Mesendoderm (in vitro differentiated cells): ENCODE results near the gene AFM. TPM values are rescaled to one million over a fixed set of nuclear protein-coding genes. Genes with fewer than 3 reads are reported as not detected.
"Not testable (repeated sequence)": the region's sequence is repeated elsewhere in the genome, so short reads cannot be mapped to it uniquely, and the experiment has no call there.

Experiments used
- DNase-seq: peaks from one replicate; pipeline ENCODE4 v3.0.0; 2013
- H2AK5ac ChIP-seq: 2 replicates; pipeline ENCODE4 v1.6.1; 2013; ENCODE audit warnings: low read length, inconsistent platforms
- H2BK120ac ChIP-seq: 2 replicates; pipeline ENCODE4 v1.6.1; 2013; ENCODE audit warnings: low read depth, mild to moderate bottlenecking, low read length, moderate library complexity, mixed read lengths
- H2BK15ac ChIP-seq: replicated peaks from 2 replicates; pipeline ENCODE4 v1.6.1; 2013; ENCODE audit warnings: low read depth, mild to moderate bottlenecking, moderate library complexity
- H2BK5ac ChIP-seq: 2 replicates; pipeline ENCODE4 v1.6.1; 2013; ENCODE audit warnings: low read length, inconsistent platforms
- H3K18ac ChIP-seq: 2 replicates; pipeline ENCODE4 v1.6.1; 2013; ENCODE audit warnings: mild to moderate bottlenecking, low read length, mixed read lengths
- H3K23ac ChIP-seq: one replicate; pipeline ENCODE4 v1.6.1; 2013; ENCODE audit warnings: low read length
- H3K27ac ChIP-seq: 2 replicates; pipeline ENCODE4 v1.5.1; 2013; ENCODE audit warnings: low read depth, mild to moderate bottlenecking, inconsistent platforms, low read length, moderate library complexity
- H3K27me3 ChIP-seq: 2 replicates; pipeline ENCODE4 v1.6.1; 2013; ENCODE audit warnings: low read length, control low read depth, mild to moderate bottlenecking, inconsistent platforms; ENCODE audit not compliant: insufficient read depth, poor library complexity
- H3K36me3 ChIP-seq: 2 replicates; pipeline ENCODE4 v1.6.1; 2013; ENCODE audit warnings: low read length, inconsistent platforms; ENCODE audit not compliant: control insufficient read depth, insufficient read depth
- H3K4ac ChIP-seq: one replicate; pipeline ENCODE4 v1.6.1; 2013; ENCODE audit warnings: low read depth, mild to moderate bottlenecking, low read length, moderate library complexity
- H3K4me1 ChIP-seq: 2 replicates; pipeline ENCODE4 v1.6.1; 2013; ENCODE audit warnings: low read depth, low read length, inconsistent platforms; ENCODE audit not compliant: control insufficient read depth
- H3K4me2 ChIP-seq: 2 replicates; pipeline ENCODE4 v1.6.1; 2013; ENCODE audit warnings: low read length
- H3K4me3 ChIP-seq: 2 replicates; pipeline ENCODE4 v1.5.1; 2013; ENCODE audit warnings: mild to moderate bottlenecking, low read length
- H3K56ac ChIP-seq: one replicate; pipeline ENCODE4 v1.6.1; 2013; ENCODE audit warnings: low read length
- H3K79me1 ChIP-seq: 2 replicates; pipeline ENCODE4 v1.6.1; 2013; ENCODE audit warnings: low read length, inconsistent platforms
- H3K79me2 ChIP-seq: 2 replicates; pipeline ENCODE4 v1.6.1; 2013; ENCODE audit warnings: mild to moderate bottlenecking, low read length; ENCODE audit not compliant: control insufficient read depth, insufficient read depth
- H3K9ac ChIP-seq: 2 replicates; pipeline ENCODE4 v1.6.1; 2013; ENCODE audit warnings: low read length, inconsistent platforms
- H4K5ac ChIP-seq: one replicate; pipeline ENCODE4 v1.6.1; 2013; ENCODE audit warnings: low read length
- H4K8ac ChIP-seq: one replicate; pipeline ENCODE4 v1.6.1; 2013; ENCODE audit warnings: low read depth, mild to moderate bottlenecking, control low read depth, low read length, moderate library complexity
- WGBS: extraction: QIAGEN DNeasy Blood & Tissue Kit; methylation state at CpG from one replicate; pipeline ENCODE4 v1.1.7; 2013; ENCODE audit warnings: low lambda C conversion rate, missing lambda C conversion rate; ENCODE audit not compliant: insufficient coverage; ENCODE audit errors: extremely low coverage; 5-methylcytosine and 5-hydroxymethylcytosine counted together
- small RNA-seq: library from polyadenylated mRNA; stranded (forward); fragments of <200 nt; extraction: miRNeasy Mini kit (QIAGEN cat#:217004); gene quantifications from one replicate; pipeline ENCODE3, GENCODE V24; 2013; ENCODE audit not compliant: insufficient read depth

AFM gene

GRCh38 chr4:73550865-73551264 lies 69.3 kb downstream of the AFM start:
- not testable (repeated sequence) for H2BK15ac ChIP-seq, H3K4me3 ChIP-seq, H3K4me2 ChIP-seq, H4K8ac ChIP-seq, H3K27me3 ChIP-seq, H2BK5ac ChIP-seq, H3K23ac ChIP-seq, H3K27ac ChIP-seq, H2AK5ac ChIP-seq, H4K5ac ChIP-seq, H3K79me2 ChIP-seq, H3K79me1 ChIP-seq, H3K4ac ChIP-seq, H3K4me1 ChIP-seq, H3K56ac ChIP-seq, H3K18ac ChIP-seq, H3K9ac ChIP-seq, H2BK120ac ChIP-seq, DNase-seq, H3K36me3 ChIP-seq
- WGBS = no CpG with 5 or more reads among the region's 11 CpGs

Small RNAs within 50 kb of the gene (small RNA-seq; reads per million reads assigned to genes)
- gene AC074250.1 = not detected
